Measurements from ENCODE around the gene CHRNA5.
"Not testable (repeated sequence)": the region's sequence is repeated elsewhere in the genome, so short reads cannot be mapped to it uniquely, and the experiment has no call there.

DNA sequence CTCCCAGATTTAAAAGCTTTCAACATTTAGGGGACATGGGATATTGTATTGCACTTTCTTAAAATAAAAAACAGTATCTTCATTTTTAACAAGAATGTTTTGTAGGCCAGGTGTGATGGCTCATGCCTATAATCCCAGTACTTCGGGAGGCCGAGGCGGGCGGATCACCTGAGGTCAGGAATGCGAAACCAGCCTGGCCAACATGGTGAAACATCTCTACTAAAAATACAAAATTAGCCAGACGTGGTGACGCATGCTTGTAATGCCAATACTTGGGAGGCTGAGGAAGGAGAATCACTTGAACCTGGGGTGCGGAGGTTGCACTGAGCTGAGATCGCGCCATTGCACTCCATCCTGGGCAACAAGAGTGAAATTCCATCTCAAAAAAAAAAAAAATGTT is 5.1 kb upstream of the CHRNA5 start:
- TF ChIP-seq CTCF, POLR2A (IDR thresholded peaks at IDR 0.05): not testable (repeated sequence)

Data from adrenal gland (tissue), 5 donors.